Stimulated activated CD4-positive, alpha-beta T cell treated with anti-CD3 and anti-CD28 coated beads, Interleukin-2, amount 100 ng/mL, for 4 hours (primary cell): Measurements from ENCODE around the gene USP24.
"Not testable (repeated sequence)": the region's sequence is repeated elsewhere in the genome, so short reads cannot be mapped to it uniquely, and the experiment has no call there.

ENCODE experiments used
- DNase-seq: peaks from one replicate; pipeline ENCODE4 v3.0.0-alpha.2; 2020; ENCODE audit warnings: low read depth

USP24 gene

GRCh38 chr1:55199735-55200134 is 15.4 kb downstream of the USP24 start:
- not testable (repeated sequence) for DNase-seq

GRCh38 chr1:55198044-55198443 is 17.1 kb downstream of the USP24 start:
- no peak for DNase-seq

- DNase-seq = no peak
These were observed 18.1 kb downstream of the USP24 start for GRCh38 chr1:55197099-55197498.

- DNase-seq = no peak
These were observed 18.6 kb downstream of the USP24 start for GRCh38 chr1:55196433-55197035.

- DNase-seq = no peak
These were observed 19.5 kb downstream of the USP24 start for GRCh38 chr1:55195521-55196233.

GRCh38 chr1:55194851-55195250 is 20.3 kb downstream of the USP24 start:
- DNase-seq = no peak

GRCh38 chr1:55192093-55192492 is 23.1 kb downstream of the USP24 start:
- DNase-seq = no peak

GRCh38 chr1:55191219-55191952 is 23.8 kb downstream of the USP24 start:
- not testable (repeated sequence) for DNase-seq

- DNase-seq = no peak
These were observed 25.1 kb downstream of the USP24 start for GRCh38 chr1:55190109-55190508.

GRCh38 chr1:55188909-55189308 is 26.3 kb downstream of the USP24 start:
- DNase-seq = no peak

GRCh38 chr1:55185832-55186231 is 29.3 kb downstream of the USP24 start:
- no peak for DNase-seq

GRCh38 chr1:55184859-55185258 is 30.3 kb downstream of the USP24 start:
- no peak for DNase-seq

GRCh38 chr1:55181666-55182065 is 33.5 kb downstream of the USP24 start:
- DNase-seq = no peak

- DNase-seq = no peak
These were observed 35.0 kb downstream of the USP24 start for GRCh38 chr1:55180075-55180670.

GRCh38 chr1:55179177-55179835 is 35.9 kb downstream of the USP24 start:
- DNase-seq = no peak

- DNase-seq = no peak
These were observed 42.5 kb downstream of the USP24 start for GRCh38 chr1:55172687-55173086.

- DNase-seq = no peak
These were observed 42.9 kb downstream of the USP24 start for GRCh38 chr1:55172272-55172671.

- no peak for DNase-seq
These were observed 43.5 kb downstream of the USP24 start for GRCh38 chr1:55171694-55172093.

- DNase-seq = no peak
These were observed 44.7 kb downstream of the USP24 start for GRCh38 chr1:55170426-55170825.

GRCh38 chr1:55169126-55169525 is 46.0 kb downstream of the USP24 start:
- DNase-seq = no peak

- no peak for DNase-seq
These were observed 46.8 kb downstream of the USP24 start for GRCh38 chr1:55168353-55168752.

GRCh38 chr1:55167224-55167871 is 47.8 kb downstream of the USP24 start:
- no peak for DNase-seq
